Stimulated activated naive CD8-positive, alpha-beta T cell treated with anti-CD3 and anti-CD28 coated beads, Interleukin-15, Interleukin-2, amounts not matched to agents 100 ng/mL and 50 ng/mL, for 24 hours (primary cell): ENCODE data around the gene AFF3.

Experiments
- H3K27ac Mint-ChIP-seq: one replicate; pipeline ENCODE4 v1.8.0; 2021; ENCODE audit warnings: mild to moderate bottlenecking, mixed read lengths
- H3K27me3 Mint-ChIP-seq: one replicate; pipeline ENCODE4 v1.8.0; 2021; ENCODE audit warnings: mixed read lengths
- H3K36me3 Mint-ChIP-seq: one replicate; pipeline ENCODE4 v1.8.0; 2021; ENCODE audit warnings: low read depth, mixed read lengths
- H3K4me1 Mint-ChIP-seq: one replicate; pipeline ENCODE4 v1.8.0; 2021; ENCODE audit warnings: low read depth, mixed read lengths
- H3K4me3 Mint-ChIP-seq: one replicate; pipeline ENCODE4 v1.8.0; 2021; ENCODE audit warnings: mild to moderate bottlenecking, mixed read lengths
- H3K9me3 Mint-ChIP-seq: one replicate; pipeline ENCODE4 v1.8.0; 2021; ENCODE audit warnings: mixed read lengths

Gene AFF3

GRCh38 chr2:99856119-99856518, 286.3 kb downstream of the AFF3 start:
- H3K36me3 Mint-ChIP-seq: no peaks in the 10 kb centered on the region
- no peaks in the 10 kb centered on the region for H3K27me3 Mint-ChIP-seq
- no peak overlapping the region for H3K4me3 Mint-ChIP-seq
- H3K27ac Mint-ChIP-seq: no peak overlapping the region
- H3K9me3 Mint-ChIP-seq: no peaks in the 10 kb centered on the region
- H3K4me1 Mint-ChIP-seq: peaks cover 9% of the 10 kb centered on the region

- no peaks in the 10 kb centered on the region for H3K9me3 Mint-ChIP-seq
- no peak overlapping the region for H3K27ac Mint-ChIP-seq
- no peaks in the 10 kb centered on the region for H3K36me3 Mint-ChIP-seq
- H3K4me1 Mint-ChIP-seq: peaks cover under 1% of the 10 kb centered on the region
- no peaks in the 10 kb centered on the region for H3K27me3 Mint-ChIP-seq
- H3K4me3 Mint-ChIP-seq: no peak overlapping the region
These were observed 288.0 kb downstream of the AFF3 start for GRCh38 chr2:99854236-99854852.

GRCh38 chr2:99852956-99853355, 289.4 kb downstream of the AFF3 start:
- H3K4me1 Mint-ChIP-seq: no peaks in the 10 kb centered on the region
- no peak overlapping the region for H3K4me3 Mint-ChIP-seq
- H3K27me3 Mint-ChIP-seq: no peaks in the 10 kb centered on the region
- H3K36me3 Mint-ChIP-seq: no peaks in the 10 kb centered on the region
- no peak overlapping the region for H3K27ac Mint-ChIP-seq
- no peaks in the 10 kb centered on the region for H3K9me3 Mint-ChIP-seq

- Mint-ChIP-seq H3K9me3 (no peaks in the 10 kb centered on the region), H3K27me3 (no peaks in the 10 kb centered on the region), H3K36me3 (no peaks in the 10 kb centered on the region), H3K4me3 (no peak overlapping the region), H3K4me1 (no peaks in the 10 kb centered on the region), H3K27ac (no peak overlapping the region)
These were observed 289.9 kb downstream of the AFF3 start for GRCh38 chr2:99852376-99852934.

- Mint-ChIP-seq H3K9me3 (no peaks in the 10 kb centered on the region), H3K27me3 (no peaks in the 10 kb centered on the region), H3K4me3 (no peak overlapping the region), H3K4me1 (no peaks in the 10 kb centered on the region), H3K27ac (no peak overlapping the region), H3K36me3 (no peaks in the 10 kb centered on the region)
These were observed 290.6 kb downstream of the AFF3 start for GRCh38 chr2:99851811-99852210.

- Mint-ChIP-seq H3K4me1 (no peaks in the 10 kb centered on the region), H3K36me3 (no peaks in the 10 kb centered on the region), H3K27ac (no peak overlapping the region), H3K4me3 (no peak overlapping the region), H3K9me3 (no peaks in the 10 kb centered on the region), H3K27me3 (no peaks in the 10 kb centered on the region)
These were observed 291.3 kb downstream of the AFF3 start for GRCh38 chr2:99851089-99851488.

- H3K27me3 Mint-ChIP-seq: no peaks in the 10 kb centered on the region
- H3K27ac Mint-ChIP-seq: no peak overlapping the region
- H3K9me3 Mint-ChIP-seq: no peaks in the 10 kb centered on the region
- H3K4me3 Mint-ChIP-seq: no peak overlapping the region
- H3K36me3 Mint-ChIP-seq: no peaks in the 10 kb centered on the region
- no peaks in the 10 kb centered on the region for H3K4me1 Mint-ChIP-seq
These were observed 292.2 kb downstream of the AFF3 start for GRCh38 chr2:99850084-99850710.

GRCh38 chr2:99846462-99847107, 295.8 kb downstream of the AFF3 start:
- Mint-ChIP-seq H3K27ac (no peak overlapping the region), H3K9me3 (no peaks in the 10 kb centered on the region), H3K36me3 (no peaks in the 10 kb centered on the region), H3K4me1 (no peaks in the 10 kb centered on the region), H3K4me3 (no peak overlapping the region), H3K27me3 (no peaks in the 10 kb centered on the region)

GRCh38 chr2:99845296-99845695, 297.1 kb downstream of the AFF3 start:
- no peaks in the 10 kb centered on the region for H3K27me3 Mint-ChIP-seq
- no peaks in the 10 kb centered on the region for H3K36me3 Mint-ChIP-seq
- no peak overlapping the region for H3K27ac Mint-ChIP-seq
- H3K9me3 Mint-ChIP-seq: no peaks in the 10 kb centered on the region
- H3K4me1 Mint-ChIP-seq: no peaks in the 10 kb centered on the region
- H3K4me3 Mint-ChIP-seq: no peak overlapping the region

- Mint-ChIP-seq H3K36me3 (no peaks in the 10 kb centered on the region), H3K4me3 (no peak overlapping the region), H3K4me1 (peaks cover under 1% of the 10 kb centered on the region), H3K27ac (no peak overlapping the region), H3K9me3 (no peaks in the 10 kb centered on the region), H3K27me3 (no peaks in the 10 kb centered on the region)
These were observed 299.9 kb downstream of the AFF3 start for GRCh38 chr2:99842451-99842850.

GRCh38 chr2:99841749-99842148, 300.6 kb downstream of the AFF3 start:
- H3K9me3 Mint-ChIP-seq: no peaks in the 10 kb centered on the region
- no peaks in the 10 kb centered on the region for H3K27me3 Mint-ChIP-seq
- H3K36me3 Mint-ChIP-seq: peaks cover 1% of the 10 kb centered on the region
- H3K4me3 Mint-ChIP-seq: no peak overlapping the region
- H3K27ac Mint-ChIP-seq: no peak overlapping the region
- peaks cover 3% of the 10 kb centered on the region for H3K4me1 Mint-ChIP-seq

GRCh38 chr2:99840831-99841230, 301.6 kb downstream of the AFF3 start:
- Mint-ChIP-seq H3K27me3 (no peaks in the 10 kb centered on the region), H3K9me3 (no peaks in the 10 kb centered on the region), H3K4me1 (peaks cover 3% of the 10 kb centered on the region), H3K27ac (no peak overlapping the region), H3K36me3 (peaks cover 5% of the 10 kb centered on the region), H3K4me3 (no peak overlapping the region)

- no peaks in the 10 kb centered on the region for H3K27me3 Mint-ChIP-seq
- no peaks in the 10 kb centered on the region for H3K9me3 Mint-ChIP-seq
- no peak overlapping the region for H3K27ac Mint-ChIP-seq
- peaks cover 10% of the 10 kb centered on the region for H3K36me3 Mint-ChIP-seq
- peaks cover 8% of the 10 kb centered on the region for H3K4me1 Mint-ChIP-seq
- no peak overlapping the region for H3K4me3 Mint-ChIP-seq
These were observed 305.4 kb downstream of the AFF3 start for GRCh38 chr2:99836690-99837605.

- H3K36me3 Mint-ChIP-seq: peaks cover 10% of the 10 kb centered on the region
- peaks cover 8% of the 10 kb centered on the region for H3K4me1 Mint-ChIP-seq
- no peak overlapping the region for H3K27ac Mint-ChIP-seq
- no peaks in the 10 kb centered on the region for H3K27me3 Mint-ChIP-seq
- no peak overlapping the region for H3K4me3 Mint-ChIP-seq
- H3K9me3 Mint-ChIP-seq: no peaks in the 10 kb centered on the region
These were observed 308.0 kb downstream of the AFF3 start for GRCh38 chr2:99834426-99834825.
